GOT3 (cell line): ENCODE data around the gene TAF4.
"Not testable (repeated sequence)": the region's sequence is repeated elsewhere in the genome, so short reads cannot be mapped to it uniquely, and the experiment has no call there.

ENCODE experiments used
- DNase-seq: peaks from one replicate; lab custom pipeline; 2025; ENCODE audit warnings: mixed read lengths; lab: John Stamatoyannopoulos, UW

TAF4 gene

DNA sequence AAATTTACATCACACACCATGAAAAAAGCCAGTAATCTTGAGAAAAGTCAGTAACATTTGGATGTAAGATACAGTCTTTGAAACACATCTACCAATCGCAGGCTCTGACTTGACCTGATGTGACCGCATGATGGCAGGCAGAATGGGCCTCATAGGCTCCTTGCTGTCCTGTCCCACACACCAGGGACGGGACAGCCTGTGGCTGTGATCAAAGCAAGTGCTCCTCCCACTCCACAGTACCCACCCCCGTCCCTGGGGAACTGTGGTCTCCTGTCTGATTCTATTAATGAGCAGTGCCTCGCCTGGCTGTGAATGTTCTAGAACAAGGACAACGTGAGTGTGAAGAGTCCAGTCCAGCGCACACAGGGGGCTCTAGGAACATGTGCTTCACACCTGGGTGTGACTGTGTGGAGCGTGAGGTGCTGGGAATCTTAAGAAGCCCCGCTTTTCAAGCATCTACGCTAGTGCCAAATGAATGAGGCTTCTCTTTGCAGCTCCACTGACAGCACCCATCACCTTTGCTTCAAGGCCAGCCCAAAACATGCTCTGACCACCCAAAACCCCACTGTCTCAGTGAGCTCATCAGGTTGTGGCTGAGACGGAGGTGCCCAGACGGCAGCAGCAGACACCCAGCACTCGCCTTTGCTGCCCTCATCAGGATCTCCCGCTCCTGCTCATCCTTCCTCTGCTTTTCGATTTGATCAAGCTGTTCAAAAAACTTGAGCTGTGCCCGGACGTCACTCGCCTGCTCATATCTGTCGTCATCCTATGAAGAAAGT lies 67.1 kb downstream of the TAF4 start:
- no peak for DNase-seq

DNA sequence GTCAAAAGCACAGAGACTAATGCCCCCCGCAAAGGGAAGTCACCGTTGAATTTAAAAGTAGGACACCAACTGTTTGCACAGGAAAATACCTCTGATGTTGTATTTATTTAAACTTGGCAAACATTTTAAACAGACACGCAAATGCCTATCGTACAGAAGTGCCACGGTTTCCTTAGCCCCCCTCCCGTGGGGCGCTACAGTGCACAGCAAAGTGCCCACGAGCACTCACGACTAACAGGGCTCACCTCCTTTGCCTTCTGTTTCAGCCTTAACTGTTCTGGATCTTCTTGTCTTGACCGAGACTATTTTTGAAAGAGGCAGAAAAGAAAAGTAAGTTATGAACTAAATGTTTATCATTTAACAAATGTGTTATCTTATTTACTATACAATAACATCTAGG lies 67.8 kb downstream of the TAF4 start:
- no peak for DNase-seq

- no peak for DNase-seq
Measured at GRCh38 chr20:61997372-61997771, 68.3 kb downstream of the TAF4 start.

GRCh38 chr20:61994546-61994945 lies 71.1 kb downstream of the TAF4 start:
- no peak for DNase-seq

DNA sequence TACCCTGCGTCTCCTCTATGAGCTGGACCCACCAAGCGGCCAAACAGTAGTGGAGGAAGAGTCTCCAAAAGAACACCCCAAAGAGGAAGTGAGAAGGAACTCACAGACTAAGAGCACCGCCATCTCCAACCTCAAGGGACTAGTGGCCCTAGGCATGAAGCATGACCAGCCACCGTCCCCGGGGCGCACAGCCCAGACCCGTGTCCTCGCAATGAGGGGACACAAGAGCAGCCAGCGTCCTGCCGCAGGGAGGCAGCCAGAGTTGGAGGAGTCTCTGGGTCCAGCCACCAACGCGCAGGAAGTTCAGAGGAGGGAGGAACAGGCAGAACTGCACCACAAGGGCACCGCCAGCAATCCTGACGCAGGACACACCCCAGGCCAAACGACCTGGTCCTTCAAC lies 72.6 kb downstream of the TAF4 start:
- DNase-seq, result no peak

DNA sequence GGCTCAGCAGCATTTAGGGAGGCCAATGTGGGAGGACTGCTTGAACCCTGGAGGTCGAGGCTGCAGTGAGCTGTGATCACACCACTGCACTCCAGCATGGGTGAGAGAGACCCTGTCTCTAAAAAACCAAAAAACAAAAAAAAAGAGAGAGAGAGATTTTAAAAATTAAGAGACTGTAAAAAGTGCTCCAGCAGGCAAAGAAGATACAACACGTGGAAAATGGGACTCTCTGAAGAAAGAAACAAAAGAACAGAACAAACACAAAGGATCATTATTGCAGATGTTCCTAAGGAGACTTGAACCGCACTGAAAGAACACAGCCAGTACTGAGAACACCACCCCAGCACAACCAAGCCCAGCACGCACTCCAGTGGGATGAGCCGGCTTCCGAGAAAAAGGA lies 74.2 kb downstream of the TAF4 start:
- DNase-seq, result no peak

- DNase-seq, result no peak
Measured at GRCh38 chr20:61990484-61990883, 75.2 kb downstream of the TAF4 start.

- no peak for DNase-seq
Measured at GRCh38 chr20:61989741-61990140, 75.9 kb downstream of the TAF4 start.

DNA sequence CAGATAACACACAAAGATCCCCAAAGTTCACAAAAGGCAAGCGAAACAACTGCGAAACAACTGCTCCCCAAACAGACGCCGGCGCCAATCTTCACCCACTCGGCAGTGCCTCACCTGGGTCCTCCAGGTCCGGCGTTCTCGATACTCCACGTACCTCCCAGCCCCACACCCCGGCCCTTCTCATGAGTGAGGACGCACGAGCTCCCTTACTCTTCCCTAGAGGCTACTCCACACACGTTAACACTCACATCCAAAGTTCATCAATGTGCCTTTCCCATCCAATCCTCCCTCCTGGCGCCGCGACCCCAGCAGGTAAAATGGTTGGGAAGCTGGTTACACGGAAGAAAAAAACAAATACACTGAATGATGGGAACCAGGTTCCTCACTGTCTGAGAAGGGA lies 77.0 kb downstream of the TAF4 start:
- DNase-seq, result no peak

DNA sequence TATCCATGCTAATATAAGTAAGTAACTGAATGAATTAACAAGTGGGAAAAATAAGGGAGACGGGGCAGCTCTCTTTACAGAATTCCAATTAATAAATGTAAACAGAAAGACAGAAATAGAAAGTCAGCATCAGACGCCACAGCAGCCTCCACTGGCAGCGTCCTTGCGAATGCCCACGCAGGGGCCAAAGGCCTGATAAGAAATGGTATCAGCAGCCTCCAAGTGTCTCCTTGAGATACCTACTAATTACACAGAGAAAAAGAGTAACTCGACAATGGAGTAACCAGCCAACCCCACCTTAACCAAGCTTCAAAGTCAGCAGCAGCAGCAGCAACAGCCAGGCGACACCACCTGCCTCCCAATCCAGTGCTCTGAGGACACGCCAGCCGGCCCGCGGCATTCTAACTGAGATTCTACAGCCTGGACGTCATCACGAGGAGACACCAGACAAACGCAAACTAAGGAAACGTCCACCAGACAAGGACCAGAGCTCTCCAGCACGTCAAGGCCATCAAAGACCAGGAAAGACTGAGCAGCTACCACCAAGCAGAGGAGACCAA lies 78.8 kb downstream of the TAF4 start:
- DNase-seq, result no peak

DNA sequence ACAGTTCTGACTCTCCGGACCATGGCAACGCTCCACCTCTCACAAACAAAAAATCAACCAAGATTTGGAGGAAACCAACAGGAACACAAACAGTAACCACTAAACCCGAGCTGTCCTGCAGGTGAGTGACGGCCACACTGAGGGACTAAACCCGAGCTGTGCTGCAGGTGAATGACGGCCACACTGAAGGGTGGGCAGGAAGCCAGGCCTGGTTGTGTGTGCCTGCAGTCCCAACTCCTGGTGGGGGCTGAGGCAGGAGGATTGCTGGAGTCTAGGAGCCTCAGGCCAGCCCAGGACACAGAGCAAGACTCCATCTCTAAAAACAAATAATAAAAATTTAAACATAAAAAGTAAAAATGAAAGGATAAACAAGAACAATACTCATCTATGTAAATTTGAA lies 80.6 kb downstream of the TAF4 start:
- no peak for DNase-seq

DNA sequence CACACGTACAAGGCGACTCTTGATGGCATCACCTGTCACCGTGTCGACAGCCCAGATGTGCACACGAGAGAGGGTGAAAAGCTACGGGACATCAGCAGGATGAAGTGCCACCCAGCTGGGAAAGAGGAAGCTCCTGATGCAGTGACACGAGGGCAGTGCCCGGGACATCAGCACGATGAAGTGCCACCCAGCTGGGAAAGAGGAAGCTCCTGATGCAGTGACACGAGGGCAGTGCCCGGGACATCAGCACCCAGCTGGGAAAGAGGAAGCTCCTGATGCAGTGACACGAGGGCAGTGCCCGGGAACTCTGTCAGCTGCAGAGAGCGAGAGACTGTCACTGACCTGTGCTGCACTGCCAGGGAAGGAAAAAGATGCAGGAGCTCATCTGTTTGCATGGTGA lies 81.2 kb downstream of the TAF4 start:
- not testable (repeated sequence) for DNase-seq

DNA sequence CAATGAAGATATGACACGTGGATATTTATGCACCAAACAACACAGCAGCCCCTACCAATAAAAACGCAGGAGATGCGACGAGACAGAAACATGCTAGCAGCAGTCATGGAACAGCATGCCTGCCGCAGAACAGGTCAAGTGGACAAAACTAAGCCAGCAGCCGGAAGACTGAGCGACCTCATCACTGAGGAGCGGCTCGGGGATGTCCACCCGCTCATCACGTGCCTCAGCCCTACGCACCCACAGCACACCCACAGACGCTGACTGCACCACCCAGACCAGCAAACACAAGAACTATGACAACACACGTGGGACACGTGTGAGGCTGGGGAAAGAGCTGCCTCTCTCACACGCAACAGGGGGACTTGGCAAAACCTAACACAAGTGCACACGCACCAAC lies 81.7 kb downstream of the TAF4 start:
- DNase-seq, result no peak

DNA sequence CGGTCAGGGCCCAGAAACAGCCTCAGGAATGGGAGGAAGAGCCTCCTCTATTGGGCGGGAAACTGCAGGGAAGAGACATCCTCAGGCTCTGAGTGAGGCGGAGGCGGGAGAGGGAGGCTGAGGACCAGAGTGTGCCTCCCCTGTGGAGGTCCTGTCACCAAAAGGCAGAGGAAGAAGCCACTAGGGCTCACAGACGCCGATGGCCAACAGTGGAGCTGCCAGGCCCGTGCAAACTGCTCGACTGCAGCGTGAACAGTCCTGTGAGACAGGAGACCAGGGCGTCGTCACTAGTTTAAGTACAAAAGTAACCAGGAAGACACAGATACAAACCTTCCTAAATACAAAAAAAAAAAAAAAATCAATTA lies 82.7 kb downstream of the TAF4 start:
- no peak for DNase-seq

- no peak for DNase-seq
Measured at GRCh38 chr20:61982191-61982950, 83.3 kb downstream of the TAF4 start.

DNA sequence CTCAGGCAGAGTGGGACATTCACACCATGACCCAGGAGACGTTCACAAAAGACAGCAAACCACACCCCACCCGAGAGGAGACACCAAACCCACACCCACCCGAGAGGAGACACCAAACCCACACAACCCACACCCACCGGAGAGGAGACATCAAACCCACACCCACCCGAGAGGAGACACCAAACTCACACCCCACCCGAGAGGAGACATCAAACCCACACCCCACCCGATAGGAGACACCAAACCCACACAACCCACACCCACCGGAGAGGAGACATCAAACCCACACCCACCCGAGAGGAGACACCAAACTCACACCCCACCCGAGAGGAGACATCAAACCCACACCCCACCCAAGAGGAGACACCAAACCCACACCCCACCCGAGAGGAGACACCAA lies 84.0 kb downstream of the TAF4 start:
- DNase-seq, result not testable (repeated sequence)

DNA sequence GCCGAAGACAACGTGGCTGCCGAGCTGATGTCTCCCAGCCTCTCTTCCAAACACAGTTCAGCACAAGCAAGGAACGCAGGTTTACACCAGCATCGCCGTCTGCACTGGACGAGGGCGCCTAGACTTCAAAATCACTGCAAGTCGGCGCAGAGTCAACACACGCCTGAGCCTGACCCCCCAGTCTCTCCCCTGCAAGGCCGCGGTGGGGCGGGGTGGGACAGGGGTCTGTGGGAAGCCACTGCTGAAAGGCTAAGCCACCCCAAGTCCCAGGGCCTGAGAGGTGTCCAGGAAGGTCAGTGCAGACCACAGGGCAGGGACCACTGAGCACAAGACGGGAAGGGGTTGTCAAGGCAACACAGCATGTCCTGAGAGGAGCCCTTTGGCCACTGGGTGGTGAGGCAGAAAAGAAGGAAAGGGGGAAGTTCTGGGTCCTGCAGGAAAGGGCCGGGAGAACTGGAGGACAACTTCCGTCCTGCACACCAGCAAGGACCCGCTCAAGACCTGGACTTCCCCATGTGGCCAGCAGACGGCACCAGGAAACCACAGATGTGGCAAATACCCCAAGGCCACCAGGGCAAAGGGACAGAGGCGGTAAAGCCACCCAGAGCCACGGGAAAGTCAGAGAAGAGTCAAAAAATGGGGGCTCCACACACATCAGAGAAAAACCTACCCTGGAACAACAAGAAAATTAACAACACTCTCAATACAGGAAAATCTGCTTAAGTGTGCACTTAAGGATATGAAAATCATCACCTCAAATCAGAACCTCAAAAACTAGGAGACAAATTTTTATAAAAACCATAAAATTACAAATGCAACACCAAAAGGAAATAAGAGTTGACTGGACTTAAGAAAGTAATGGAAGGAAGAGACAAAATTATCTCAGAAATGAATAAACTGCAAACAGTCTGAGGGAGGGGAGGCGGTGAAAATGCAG lies 84.8 kb downstream of the TAF4 start:
- no peak for DNase-seq

- no peak for DNase-seq
Measured at GRCh38 chr20:61979701-61980635, 85.7 kb downstream of the TAF4 start.

GRCh38 chr20:61979090-61979489 lies 86.6 kb downstream of the TAF4 start:
- no peak for DNase-seq

DNA sequence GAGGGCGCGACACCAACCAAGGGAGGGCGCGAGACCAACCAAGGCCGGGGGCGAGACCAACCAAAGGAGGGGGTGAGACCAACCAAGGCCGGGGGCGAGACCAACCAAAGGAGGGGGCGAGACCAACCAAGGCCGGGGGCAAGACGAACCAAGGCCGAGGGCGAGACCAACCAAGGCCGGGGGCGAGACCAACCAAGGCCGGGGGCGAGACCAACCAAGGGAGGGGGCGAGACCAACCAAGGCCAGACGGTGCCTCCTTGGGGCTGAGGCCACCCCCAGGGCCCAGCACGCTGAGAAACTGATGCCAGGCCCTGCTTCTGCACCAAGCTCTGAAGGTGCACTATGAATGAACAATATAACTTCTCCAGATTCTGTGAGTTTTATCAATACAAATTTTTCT lies 87.2 kb downstream of the TAF4 start:
- DNase-seq, result no peak

DNA sequence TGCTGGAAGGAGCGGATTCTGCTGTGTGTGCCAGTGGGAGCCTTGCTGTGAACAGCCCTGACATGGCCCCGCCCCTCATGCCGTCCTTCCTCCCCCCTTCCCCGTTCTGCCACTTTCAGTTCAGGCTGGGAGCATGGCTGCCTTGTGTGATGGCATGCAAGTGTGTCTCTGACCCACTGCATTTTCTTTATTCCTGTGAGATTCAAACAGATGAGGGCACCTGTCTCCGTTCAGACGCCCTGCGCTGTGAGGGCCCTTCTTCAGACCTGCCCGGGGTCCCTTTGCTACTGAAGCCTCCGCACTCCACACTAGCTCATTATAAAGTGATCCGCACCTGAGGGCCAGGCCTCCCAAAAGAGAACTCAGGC lies 88.3 kb downstream of the TAF4 start:
- no peak for DNase-seq
